ENCODE measurements around the gene TCF20.

TCF20 gene

GRCh38 chr22:42280836-42281235, 10.4 kb upstream of the TCF20 start:
- Histone ChIP-seq H3K4me1 (ENCODE audit: insufficient read depth, low read length, poor library complexity, severe bottlenecking) (peaks cover 16% of the 10 kb centered on the region), H3K27me3 (ENCODE audit: insufficient read depth, low read length, poor library complexity, severe bottlenecking) (no peaks in the 10 kb centered on the region), H3K9me2 (replicated peaks; ENCODE audit: low read depth, low read length) (no peaks in the 10 kb centered on the region), H4K20me1 (ENCODE audit: insufficient read depth, low read length, poor library complexity, severe bottlenecking) (no peaks in the 10 kb centered on the region), H3K9me3 (ENCODE audit: insufficient read depth, low read depth, low read length) (no peaks in the 10 kb centered on the region), H3K4me3 (ENCODE audit: low read length, poor library complexity, severe bottlenecking) (no peak overlapping the region), H2AFZ (ENCODE audit: low read length) (no peak overlapping the region), H3K36me3 (ENCODE audit: insufficient read depth, low read length) (no peaks in the 10 kb centered on the region), H3F3A (ENCODE audit: low read depth) (no peaks in the 10 kb centered on the region), H3K79me2 (ENCODE audit: insufficient read depth, low read length) (peaks cover 24% of the 10 kb centered on the region; the same call in 1 of the 2 replicates), H3K9ac (ENCODE audit: low read depth, low read length, poor library complexity, severe bottlenecking) (no peak overlapping the region), H3K4me2 (ENCODE audit: low read depth, low read length, poor library complexity, severe bottlenecking) (no peak overlapping the region)
- TF ChIP-seq EZH2phosphoT487 (IDR thresholded peaks at IDR 0.05; ENCODE audit: borderline replicate concordance) (no peak), CTCF (conservative IDR thresholded peaks at IDR 0.05; ENCODE audit: low read length) (no peak)

GRCh38 chr22:42280140-42280539, 9.7 kb upstream of the TCF20 start:
- H3K4me3 ChIP-seq (ENCODE audit: low read length, poor library complexity, severe bottlenecking) = no peak overlapping the region

GRCh38 chr22:42279425-42280020, 9.1 kb upstream of the TCF20 start:
- H3K79me2 ChIP-seq (ENCODE audit: insufficient read depth, low read length) = peaks cover 15% of the 10 kb centered on the region; the same call in 1 of the 2 replicates
- TF ChIP-seq CTCF (conservative IDR thresholded peaks at IDR 0.05; ENCODE audit: low read length) (no peak), EZH2phosphoT487 (IDR thresholded peaks at IDR 0.05; ENCODE audit: borderline replicate concordance) (no peak)
- no peaks in the 10 kb centered on the region for H3K27me3 ChIP-seq (ENCODE audit: insufficient read depth, low read length, poor library complexity, severe bottlenecking)
- no peaks in the 10 kb centered on the region for H4K20me1 ChIP-seq (ENCODE audit: insufficient read depth, low read length, poor library complexity, severe bottlenecking)
- no peak overlapping the region for H3K9ac ChIP-seq (ENCODE audit: low read depth, low read length, poor library complexity, severe bottlenecking)
- no peak overlapping the region for H3K4me3 ChIP-seq (ENCODE audit: low read length, poor library complexity, severe bottlenecking)
- H3K4me2 ChIP-seq (ENCODE audit: low read depth, low read length, poor library complexity, severe bottlenecking) = no peak overlapping the region
- H3K9me3 ChIP-seq (ENCODE audit: insufficient read depth, low read depth, low read length) = no peaks in the 10 kb centered on the region
- H3K9me2 ChIP-seq (replicated peaks; ENCODE audit: low read depth, low read length) = no peaks in the 10 kb centered on the region
- no peaks in the 10 kb centered on the region for H3F3A ChIP-seq (ENCODE audit: low read depth)
- peaks cover 3% of the 10 kb centered on the region for H3K4me1 ChIP-seq (ENCODE audit: insufficient read depth, low read length, poor library complexity, severe bottlenecking)
- H3K36me3 ChIP-seq (ENCODE audit: insufficient read depth, low read length) = no peaks in the 10 kb centered on the region
- H2AFZ ChIP-seq (ENCODE audit: low read length) = no peak overlapping the region

More at GRCh38 chr22:42280140-42280539, 9.7 kb upstream of the TCF20 start:
- no peaks in the 10 kb centered on the region for H4K20me1 ChIP-seq (ENCODE audit: insufficient read depth, low read length, poor library complexity, severe bottlenecking)
- no peaks in the 10 kb centered on the region for H3F3A ChIP-seq (ENCODE audit: low read depth)
- H3K4me2 ChIP-seq (ENCODE audit: low read depth, low read length, poor library complexity, severe bottlenecking) = no peak overlapping the region
- no peaks in the 10 kb centered on the region for H3K36me3 ChIP-seq (ENCODE audit: insufficient read depth, low read length)
- no peaks in the 10 kb centered on the region for H3K9me2 ChIP-seq (replicated peaks; ENCODE audit: low read depth, low read length)
- peaks cover 20% of the 10 kb centered on the region; the same call in 1 of the 2 replicates for H3K79me2 ChIP-seq (ENCODE audit: insufficient read depth, low read length)
- no peaks in the 10 kb centered on the region for H3K9me3 ChIP-seq (ENCODE audit: insufficient read depth, low read depth, low read length)
- H3K9ac ChIP-seq (ENCODE audit: low read depth, low read length, poor library complexity, severe bottlenecking) = no peak overlapping the region
- H3K4me1 ChIP-seq (ENCODE audit: insufficient read depth, low read length, poor library complexity, severe bottlenecking) = peaks cover 9% of the 10 kb centered on the region
- H3K27me3 ChIP-seq (ENCODE audit: insufficient read depth, low read length, poor library complexity, severe bottlenecking) = no peaks in the 10 kb centered on the region
- TF ChIP-seq EZH2phosphoT487 (IDR thresholded peaks at IDR 0.05; ENCODE audit: borderline replicate concordance) (no peak), CTCF (conservative IDR thresholded peaks at IDR 0.05; ENCODE audit: low read length) (no peak)
- no peak overlapping the region for H2AFZ ChIP-seq (ENCODE audit: low read length)

Measured in Loucy (cell line).